Pons (tissue), 1 donor: Measurements from ENCODE around the gene LYSMD2.
"Not testable (repeated sequence)": the region's sequence is repeated elsewhere in the genome, so short reads cannot be mapped to it uniquely, and the experiment has no call there.

Experiments
- DNase-seq: peaks from one replicate; pipeline ENCODE4 v3.0.0-alpha.2; 2016; ENCODE audit warnings: low spot score

The LYSMD2 gene

GRCh38 chr15:51737522-51738305 is at the start of gene LYSMD2:
TSS of gene LYSMD2 (minus strand) at chr15:51737655. CDS start at chr15:51737622, 33 bp downstream.
- DNase-seq: peak; percentile 62

GRCh38 chr15:51787130-51787529 is 49.7 kb upstream of the LYSMD2 start:
- not testable (repeated sequence) for DNase-seq

GRCh38 chr15:51783967-51784366 is 46.5 kb upstream of the LYSMD2 start:
- DNase-seq: no peak

- no peak for DNase-seq
These were observed 45.0 kb upstream of the LYSMD2 start for GRCh38 chr15:51782357-51782896.

- no peak for DNase-seq
These were observed 44.1 kb upstream of the LYSMD2 start for GRCh38 chr15:51781506-51781905.

GRCh38 chr15:51780636-51781035 is 43.2 kb upstream of the LYSMD2 start:
- no peak for DNase-seq

- peak; percentile 96 for DNase-seq
These were observed 39.6 kb upstream of the LYSMD2 start for GRCh38 chr15:51776952-51777569.

GRCh38 chr15:51775967-51776816 is 38.7 kb upstream of the LYSMD2 start:
- DNase-seq: peak; percentile 77

- no peak for DNase-seq
These were observed 37.5 kb upstream of the LYSMD2 start for GRCh38 chr15:51774916-51775315.

- DNase-seq: no peak
These were observed 34.3 kb upstream of the LYSMD2 start for GRCh38 chr15:51771773-51772172.

GRCh38 chr15:51770902-51771301 is 33.4 kb upstream of the LYSMD2 start:
- no peak for DNase-seq

GRCh38 chr15:51768018-51768417 is 30.6 kb upstream of the LYSMD2 start:
- DNase-seq: no peak

GRCh38 chr15:51766341-51766740 is 28.9 kb upstream of the LYSMD2 start:
- DNase-seq: peak; percentile 54

- DNase-seq: peak; percentile 100
These were observed 28.3 kb upstream of the LYSMD2 start for GRCh38 chr15:51765751-51766150.

GRCh38 chr15:51760805-51761204 is 23.4 kb upstream of the LYSMD2 start:
- DNase-seq: no peak

- DNase-seq: peak; percentile 69
These were observed 22.2 kb upstream of the LYSMD2 start for GRCh38 chr15:51759557-51760070.

- peak; percentile 88 for DNase-seq
These were observed 21.2 kb upstream of the LYSMD2 start for GRCh38 chr15:51758645-51759044.

- no peak for DNase-seq
These were observed 20.0 kb upstream of the LYSMD2 start for GRCh38 chr15:51757450-51757849.

- DNase-seq: peak; percentile 56
These were observed 19.0 kb upstream of the LYSMD2 start for GRCh38 chr15:51756482-51756881.

- no peak for DNase-seq
These were observed 18.3 kb upstream of the LYSMD2 start for GRCh38 chr15:51755790-51756189.

GRCh38 chr15:51754267-51754666 is 16.8 kb upstream of the LYSMD2 start:
- DNase-seq: no peak

- peak; percentile 36 for DNase-seq
These were observed 15.4 kb upstream of the LYSMD2 start for GRCh38 chr15:51752888-51753287.
